Neural progenitor cell (in vitro differentiated cells): ENCODE data around the gene MED20.

Experiments used
- CTCF ChIP-seq: fragments of 200-600 bp; sonication (generic); IDR thresholded peaks from 2 replicates; pipeline ENCODE4 v1.5.1; 2017; ENCODE audit warnings: antibody characterized with exemption, mild to moderate bottlenecking
- EZH2 ChIP-seq: fragments of 200-600 bp; sonication (generic); IDR thresholded peaks from 2 replicates; pipeline ENCODE4 v1.6.1; 2017; ENCODE audit warnings: antibody characterized with exemption, mild to moderate bottlenecking, moderate library complexity

GRCh38 chr6:41901882-41902519 lies 18.9 kb downstream of the MED20 start:
- TF ChIP-seq CTCF: peak; percentile 42
- TF ChIP-seq EZH2: no peak
